ENCODE measurements around the gene ZNF296.

Gene ZNF296

GRCh38 chr19:45051929-45052579 lies 24.2 kb downstream of the ZNF296 start:
- DNase-seq = no peak

- DNase-seq = no peak
Measured at GRCh38 chr19:45050036-45050435, 26.2 kb downstream of the ZNF296 start.

- no peak for DNase-seq
Measured at GRCh38 chr19:45049073-45049736, 27.1 kb downstream of the ZNF296 start.

GRCh38 chr19:45047188-45047797 lies 29.0 kb downstream of the ZNF296 start:
- no peak for DNase-seq

- no peak for DNase-seq
Measured at GRCh38 chr19:45046355-45046754, 29.9 kb downstream of the ZNF296 start.

- DNase-seq = no peak
Measured at GRCh38 chr19:45045671-45046353, 30.5 kb downstream of the ZNF296 start.

- no peak for DNase-seq
Measured at GRCh38 chr19:45041125-45041524, 35.2 kb downstream of the ZNF296 start.

- DNase-seq = no peak
Measured at GRCh38 chr19:45040059-45040771, 36.1 kb downstream of the ZNF296 start.

GRCh38 chr19:45038931-45039893 lies 37.1 kb downstream of the ZNF296 start, which contains the start of gene CLASRP:
CLASRP (plus strand) TSS chr19:45039045; CDS start chr19:45040213, 1,168 bp downstream.
- DNase-seq = peak; percentile 33

- DNase-seq = no peak
Measured at GRCh38 chr19:45037393-45038169, 38.7 kb downstream of the ZNF296 start.

- DNase-seq = no peak
Measured at GRCh38 chr19:45035755-45036154, 40.5 kb downstream of the ZNF296 start.

GRCh38 chr19:45032421-45032820 lies 43.9 kb downstream of the ZNF296 start:
- no peak for DNase-seq

GRCh38 chr19:45030825-45031224 lies 45.5 kb downstream of the ZNF296 start:
- no peak for DNase-seq

- DNase-seq = no peak
Measured at GRCh38 chr19:45027371-45027770, 48.9 kb downstream of the ZNF296 start.

GRCh38 chr19:45025264-45025663 lies 51.0 kb downstream of the ZNF296 start:
- DNase-seq = no peak

- no peak for DNase-seq
Measured at GRCh38 chr19:45023048-45023447, 53.2 kb downstream of the ZNF296 start.

- no peak for DNase-seq
Measured at GRCh38 chr19:45021971-45022370, 54.3 kb downstream of the ZNF296 start.
